H9 (cell line): ENCODE results near the gene MAOA. TPM values are rescaled to one million over a fixed set of nuclear protein-coding genes. Genes with fewer than 3 reads are reported as not detected.

ENCODE experiments used
- DNase-seq: peaks from one replicate; pipeline ENCODE4 v3.0.0-alpha.2; 2017
- H2AFZ ChIP-seq: one replicate; pipeline ENCODE4 v1.6.1; 2013; ENCODE audit warnings: mild to moderate bottlenecking, low read length, control low read depth, moderate library complexity
- H2AK5ac ChIP-seq: 2 replicates; pipeline ENCODE4 v1.6.1; 2013; ENCODE audit warnings: low read length, control low read depth, mixed read lengths; ENCODE audit not compliant: insufficient read length
- H2BK120ac ChIP-seq: one replicate; pipeline ENCODE4 v1.6.1; 2013; ENCODE audit warnings: low read depth, mild to moderate bottlenecking, low read length, control low read depth, inconsistent platforms; ENCODE audit not compliant: poor library complexity, severe bottlenecking
- H2BK12ac ChIP-seq: 2 replicates; pipeline ENCODE4 v1.6.1; 2013; ENCODE audit warnings: low read length, control low read depth, mixed read lengths, low read depth; ENCODE audit not compliant: insufficient read length
- H2BK15ac ChIP-seq: 2 replicates; pipeline ENCODE4 v1.6.1; 2013; ENCODE audit warnings: low read depth, low read length, control low read depth
- H2BK20ac ChIP-seq: one replicate; pipeline ENCODE4 v1.6.1; 2013; ENCODE audit warnings: low read depth, mild to moderate bottlenecking, low read length, control low read depth, inconsistent platforms; ENCODE audit not compliant: poor library complexity, severe bottlenecking
- H2BK5ac ChIP-seq: 2 replicates; pipeline ENCODE4 v1.6.1; 2013; ENCODE audit warnings: low read length, control low read depth, mixed read lengths; ENCODE audit not compliant: insufficient read length
- H3K14ac ChIP-seq: 2 replicates; pipeline ENCODE4 v1.6.1; 2013; ENCODE audit warnings: low read length, control low read depth; ENCODE audit not compliant: insufficient read depth
- H3K18ac ChIP-seq: 2 replicates; pipeline ENCODE4 v1.6.1; 2013; ENCODE audit warnings: low read depth, mild to moderate bottlenecking, mixed read lengths, low read length, control low read depth; ENCODE audit not compliant: insufficient read length
- H3K23ac ChIP-seq: 2 replicates; pipeline ENCODE4 v1.6.1; 2013; ENCODE audit warnings: low read length, control low read depth, mixed read lengths, low read depth; ENCODE audit not compliant: insufficient read length
- H3K23me2 ChIP-seq: 2 replicates; pipeline ENCODE4 v1.6.1; 2013; ENCODE audit warnings: low read depth, mild to moderate bottlenecking, mixed read lengths, low read length, control low read depth; ENCODE audit not compliant: insufficient read length, poor library complexity, severe bottlenecking
- H3K27ac ChIP-seq: 2 replicates; pipeline ENCODE4 v1.5.1; 2013; ENCODE audit warnings: low read length, control low read depth, mixed read lengths, low read depth; ENCODE audit not compliant: insufficient read length
- H3K27me3 ChIP-seq: 2 replicates; pipeline ENCODE4 v1.6.1; 2013; ENCODE audit warnings: low read length, control low read depth, inconsistent platforms; ENCODE audit not compliant: insufficient read depth
- H3K4ac ChIP-seq: 2 replicates; pipeline ENCODE4 v1.6.1; 2013; ENCODE audit warnings: low read depth, mild to moderate bottlenecking, control low read depth, inconsistent platforms, low read length, moderate library complexity
- H3K4me1 ChIP-seq: 2 replicates; pipeline ENCODE4 v1.6.1; 2013; ENCODE audit warnings: low read length, control low read depth, inconsistent platforms; ENCODE audit not compliant: insufficient read depth
- H3K4me2 ChIP-seq: 2 replicates; pipeline ENCODE4 v1.6.1; 2013; ENCODE audit warnings: low read length, control low read depth, mixed read lengths; ENCODE audit not compliant: insufficient read length, insufficient read depth
- H3K56ac ChIP-seq: 2 replicates; pipeline ENCODE4 v1.6.1; 2013; ENCODE audit warnings: low read depth, mild to moderate bottlenecking, mixed read lengths, low read length, control low read depth; ENCODE audit not compliant: insufficient read length
- H3K79me1 ChIP-seq: 2 replicates; pipeline ENCODE4 v1.6.1; 2013; ENCODE audit warnings: low read depth, mild to moderate bottlenecking, moderate library complexity, low read length, control low read depth, inconsistent platforms; ENCODE audit not compliant: insufficient read depth, poor library complexity, severe bottlenecking
- H3K79me2 ChIP-seq: 2 replicates; pipeline ENCODE4 v1.6.1; 2013; ENCODE audit warnings: low read length, control low read depth, inconsistent platforms; ENCODE audit not compliant: insufficient read depth
- H3K9ac ChIP-seq: 2 replicates; pipeline ENCODE4 v1.6.1; 2013; ENCODE audit warnings: low read length, control low read depth, mixed read lengths; ENCODE audit not compliant: insufficient read length; ENCODE audit errors: extremely low read depth
- H3K9me3 ChIP-seq: one replicate; pipeline ENCODE4 v1.6.1; 2013; ENCODE audit warnings: low read depth, low read length, inconsistent platforms; ENCODE audit not compliant: control insufficient read depth
- H3T11ph ChIP-seq: one replicate; pipeline ENCODE4 v1.6.1; 2013; ENCODE audit warnings: mild to moderate bottlenecking, low read length, control low read depth, inconsistent platforms
- H4K20me1 ChIP-seq: one replicate; pipeline ENCODE4 v1.6.1; 2013; ENCODE audit not compliant: control insufficient read depth, insufficient read length, insufficient read depth
- H4K5ac ChIP-seq: 2 replicates; pipeline ENCODE4 v1.6.1; 2013; ENCODE audit warnings: low read depth, mild to moderate bottlenecking, mixed read lengths, low read length, control low read depth; ENCODE audit not compliant: insufficient read length
- H4K8ac ChIP-seq: replicated peaks from 2 replicates; pipeline ENCODE4 v1.6.1; 2013; ENCODE audit warnings: low read length, control low read depth, mixed read lengths, low read depth; ENCODE audit not compliant: insufficient read length
- H4K91ac ChIP-seq: 2 replicates; pipeline ENCODE4 v1.6.1; 2013; ENCODE audit warnings: low read depth, mild to moderate bottlenecking, moderate library complexity, mixed read lengths, low read length, control low read depth; ENCODE audit not compliant: insufficient read length
- H3K27ac Mint-ChIP-seq, 3 experiments: 2 replicates in 2 of 3; 3 replicates in 1 of 3; pipeline ENCODE4 v1.8.0; 2020 to 2021; ENCODE audit warnings: mixed read lengths in 3 of 3, mild to moderate bottlenecking in 1 of 3, moderate library complexity in 1 of 3
- H3K27me3 Mint-ChIP-seq: 2 replicates; pipeline ENCODE4 v1.8.0; 2021; ENCODE audit warnings: low read depth, mild to moderate bottlenecking, moderate library complexity, mixed read lengths
- H3K36me3 Mint-ChIP-seq, 3 experiments: 2 replicates in 2 of 3; 3 replicates in 1 of 3; pipeline ENCODE4 v1.8.0; 2020 to 2021; ENCODE audit warnings: low read depth in 3 of 3, mixed read lengths in 3 of 3; ENCODE audit not compliant: insufficient read depth in 1 of 3
- H3K4me1 Mint-ChIP-seq, 2 experiments: 2 replicates each; pipeline ENCODE4 v1.8.0; 2020; ENCODE audit warnings: mixed read lengths in 2 of 2
- H3K4me3 Mint-ChIP-seq, 2 experiments: 2 replicates in 1 of 2; 3 replicates in 1 of 2; pipeline ENCODE4 v1.8.0; 2020 to 2021; ENCODE audit warnings: mild to moderate bottlenecking in 2 of 2, mixed read lengths in 2 of 2, moderate library complexity in 1 of 2
- H3K9me3 Mint-ChIP-seq, 2 experiments: 2 replicates in 1 of 2; 3 replicates in 1 of 2; pipeline ENCODE4 v1.8.0; 2020; ENCODE audit warnings: mild to moderate bottlenecking in 2 of 2, mixed read lengths in 2 of 2, moderate library complexity in 1 of 2
- CTCF ChIP-seq: fragments of 200-600 bp; sonication (generic); conservative IDR thresholded peaks from 3 replicates; pipeline ENCODE4 v1.8.0; 2021; ENCODE audit warnings: antibody characterized with exemption, mild to moderate bottlenecking
- WGBS: extraction: QIAGEN DNeasy Blood & Tissue Kit; methylation state at CpG from one replicate; pipeline ENCODE4 v1.1.7; 2013; ENCODE audit warnings: missing lambda C conversion rate, low lambda C conversion rate, mixed read lengths; ENCODE audit not compliant: insufficient read length; ENCODE audit errors: extremely low coverage; 5-methylcytosine and 5-hydroxymethylcytosine counted together
- total RNA-seq: library from RNA; stranded (reverse); gene quantifications from 2 replicates; pipeline ENCODE4 v1.2.1, GENCODE V29; 2021

The MAOA gene
- total RNA-seq, 1 experiment from 2014 or later, result 0.28 TPM

GRCh38 chrX:43733699-43734098, 77.6 kb downstream of the MAOA start:
- Mint-ChIP-seq H3K4me1 (peaks cover 7 to 8% of the 10 kb centered on the region in 2 experiments), H3K9me3 (peaks cover 44 to 61% of the 10 kb centered on the region in 2 experiments), H3K27ac (no peak overlapping the region), H3K27me3 (no peaks in the 10 kb centered on the region; the same call in 1 of the 2 replicates), H3K4me3 (no peak overlapping the region), H3K36me3 (peaks cover 0 to 9% (median 0%) of the 10 kb centered on the region in 3 experiments; a peak in 3 of 7 replicates)
- Histone ChIP-seq H3K79me1 (no peaks in the 10 kb centered on the region), H4K5ac (no peak overlapping the region), H3K27ac (no peak overlapping the region), H2AK5ac (no peak overlapping the region), H3K18ac (no peak overlapping the region), H3K79me2 (no peaks in the 10 kb centered on the region), H3K4me1 (no peaks in the 10 kb centered on the region), H3K23ac (no peak overlapping the region), H3K23me2 (no peaks in the 10 kb centered on the region), H4K91ac (no peak overlapping the region), H3T11ph (no peak overlapping the region), H2BK120ac (no peak overlapping the region), H3K9ac (no peak overlapping the region), H3K56ac (no peak overlapping the region), H3K14ac (no peak overlapping the region), H4K8ac (no peak overlapping the region), H2BK5ac (no peak overlapping the region), H2BK15ac (no peak overlapping the region), H3K4me2 (no peak overlapping the region), H2AFZ (no peak overlapping the region), H4K20me1 (no peaks in the 10 kb centered on the region), H3K9me3 (no peaks in the 10 kb centered on the region), H2BK20ac (no peak overlapping the region), H3K27me3 (no peaks in the 10 kb centered on the region), H2BK12ac (no peak overlapping the region), H3K4ac (no peak overlapping the region)
- no peak for TF ChIP-seq CTCF
- no CpG with 5 or more reads among the region's 1 CpG for WGBS
- no peak for DNase-seq
